D341Med (cell line): ENCODE data around the gene SEL1L.
A peak's percentile ranks its signal among the peaks of the same experiment; 100 is the strongest.
"Not testable (repeated sequence)": the region's sequence is repeated elsewhere in the genome, so short reads cannot be mapped to it uniquely, and the experiment has no call there.

Experiments used
- DNase-seq: peaks from one replicate; pipeline ENCODE4 v3.0.0; 2012; ENCODE audit warnings: low spot score

Gene SEL1L

GRCh38 chr14:81525129-81525528 is 8.5 kb downstream of the SEL1L start:
- DNase-seq: no peak

GRCh38 chr14:81523616-81524015 is 10.0 kb downstream of the SEL1L start:
- no peak for DNase-seq

- DNase-seq: no peak
Measured at GRCh38 chr14:81523016-81523415, 10.6 kb downstream of the SEL1L start.

GRCh38 chr14:81521356-81521755 is 12.3 kb downstream of the SEL1L start:
- no peak for DNase-seq

- no peak for DNase-seq
Measured at GRCh38 chr14:81519200-81520011, 14.2 kb downstream of the SEL1L start.

- DNase-seq: no peak
Measured at GRCh38 chr14:81517798-81518398, 15.8 kb downstream of the SEL1L start.

- DNase-seq: no peak
Measured at GRCh38 chr14:81516986-81517797, 16.5 kb downstream of the SEL1L start.

GRCh38 chr14:81515927-81516326 is 17.7 kb downstream of the SEL1L start:
- DNase-seq: not testable (repeated sequence)

- DNase-seq: not testable (repeated sequence)
Measured at GRCh38 chr14:81512826-81513225, 20.8 kb downstream of the SEL1L start.

GRCh38 chr14:81511111-81511904 is 22.3 kb downstream of the SEL1L start:
- DNase-seq: no peak

- DNase-seq: peak; percentile 77
Measured at GRCh38 chr14:81509838-81510452, 23.7 kb downstream of the SEL1L start.

- DNase-seq: no peak
Measured at GRCh38 chr14:81509321-81509720, 24.3 kb downstream of the SEL1L start.

- no peak for DNase-seq
Measured at GRCh38 chr14:81506487-81506886, 27.2 kb downstream of the SEL1L start.

- no peak for DNase-seq
Measured at GRCh38 chr14:81504864-81505263, 28.8 kb downstream of the SEL1L start.

GRCh38 chr14:81485781-81486180 is 47.9 kb downstream of the SEL1L start:
- no peak for DNase-seq

- DNase-seq: no peak
Measured at GRCh38 chr14:81485372-81485771, 48.3 kb downstream of the SEL1L start.

- DNase-seq: no peak
Measured at GRCh38 chr14:81484120-81484519, 49.5 kb downstream of the SEL1L start.

- no peak for DNase-seq
Measured at GRCh38 chr14:81480741-81481140, 52.9 kb downstream of the SEL1L start.

GRCh38 chr14:81478446-81478845 is 55.2 kb downstream of the SEL1L start:
- no peak for DNase-seq

GRCh38 chr14:81476816-81477215 is 56.8 kb downstream of the SEL1L start:
- no peak for DNase-seq

GRCh38 chr14:81474685-81475324 is 58.8 kb downstream of the SEL1L start:
- DNase-seq: no peak
